HepG2 (cell line): ENCODE measurements around the gene CREM. TPM values are rescaled to one million over a fixed set of nuclear protein-coding genes. Genes with fewer than 3 reads are reported as not detected.

Source experiments
- AGO2 ChIP-seq: fragments of 200-400 bp; formaldehyde crosslinking; optimal IDR thresholded peaks from 2 replicates; pipeline ENCODE3; 2017; ENCODE audit warnings: mild to moderate bottlenecking, low read depth, low read length, moderate library complexity
- MAZ ChIP-seq, 2 experiments: sonication (generic) in 1 of 2; formaldehyde crosslinking in 1 of 2; IDR thresholded peaks; 2 replicates each; pipeline versions ENCODE4 v1.5.0 to v1.6.1; 2012 to 2020; ENCODE audit warnings: low read depth in 2 of 2, mild to moderate bottlenecking in 2 of 2, borderline replicate concordance in 1 of 2, improper control_type of control experiment in 1 of 2, low read length in 1 of 2, missing genetic modification reagents in 1 of 2, moderate library complexity in 1 of 2
- MTF2 ChIP-seq: sonication (generic); formaldehyde crosslinking; IDR thresholded peaks from 2 replicates; pipeline ENCODE4 v1.5.0; 2020; ENCODE audit warnings: missing genetic modification reagents, borderline replicate concordance
- MXD1 ChIP-seq: sonication (generic); formaldehyde crosslinking; IDR thresholded peaks from 2 replicates; pipeline ENCODE4 v1.4.0; 2020; ENCODE audit warnings: mild to moderate bottlenecking, missing genetic modification reagents
- NFRKB ChIP-seq: fragments of 450-650 bp; IDR thresholded peaks from 2 replicates; pipeline ENCODE4 v1.6.1; 2017
- PHF8 ChIP-seq: sonication (generic); formaldehyde crosslinking; IDR thresholded peaks from 2 replicates; pipeline ENCODE4 v1.5.0; 2020; ENCODE audit warnings: missing genetic modification reagents
- ZNF7 ChIP-seq: IDR thresholded peaks from 2 replicates; pipeline ENCODE4 v1.6.1; 2016; ENCODE audit warnings: missing biosample characterization, missing genetic modification reagents
- ZNF792 ChIP-seq: IDR thresholded peaks from 2 replicates; pipeline ENCODE4 v1.6.1; 2016
- polyA plus RNA-seq, 8 experiments: library from polyadenylated mRNA; depleted of rRNA in 3 of 8; stranded (reverse) in 7 of 8; unstranded in 1 of 8; fragments of >200 nt; fragmentation: Illumina TruSeq in 4 of 8; extraction: Trizol in 4 of 8; gene quantifications; 2 replicates each; pipeline versions ENCODE4 v1.2.1 to v1.2.3, GENCODE V29; 2011 to 2016; ENCODE audit warnings: low read depth in 4 of 8, missing spikeins in 1 of 8, mixed read lengths in 1 of 8; ENCODE audit not compliant: insufficient read depth in 1 of 8
- total RNA-seq, 5 experiments: library from RNA; depleted of rRNA; stranded (reverse); fragments of >200 nt; fragmentation: Illumina TruSeq; extraction: Trizol; gene quantifications; 2 replicates each; pipeline ENCODE4 v1.2.3, GENCODE V29; 2016; ENCODE audit warnings: low read depth in 1 of 5
- TF ChIP-seq, protein P1 (sequence below), 2 experiments: fragments of 450-650 bp in 1 of 2; sonication (generic) in 1 of 2; formaldehyde crosslinking in 1 of 2; IDR thresholded peaks; 2 replicates each; pipeline versions ENCODE4 v1.6.1 to v1.8.0; 2016 to 2022; ENCODE audit warnings: antibody characterized with exemption in 1 of 2, mild to moderate bottlenecking in 1 of 2, missing genetic modification reagents in 1 of 2
- TF ChIP-seq, protein P2 (sequence below), 2 experiments: sonication (generic) in 1 of 2; formaldehyde crosslinking in 1 of 2; IDR thresholded peaks; 2 replicates each; pipeline versions ENCODE4 v1.4.0 to v1.6.1; 2018 to 2020; ENCODE audit warnings: missing genetic modification reagents in 2 of 2, borderline replicate concordance in 1 of 2, low read depth in 1 of 2, mild to moderate bottlenecking in 1 of 2, missing biosample characterization in 1 of 2
- TF ChIP-seq, protein P3 (sequence below): sonication (generic); formaldehyde crosslinking; conservative IDR thresholded peaks from 2 replicates; pipeline ENCODE4 v1.8.0; 2022; ENCODE audit warnings: mild to moderate bottlenecking, moderate library complexity, missing genetic modification reagents
- TF ChIP-seq, protein P4 (sequence below): sonication (generic); formaldehyde crosslinking; conservative IDR thresholded peaks from 2 replicates; pipeline ENCODE4 v1.8.0; 2022; ENCODE audit warnings: missing genetic modification reagents

Gene CREM
- total and polyA plus RNA-seq, 2 of the 13 experiments (the other 11 are each of a cell fraction or from before 2014, with no cell fraction given): 21.3 to 25.4 TPM

DNA sequence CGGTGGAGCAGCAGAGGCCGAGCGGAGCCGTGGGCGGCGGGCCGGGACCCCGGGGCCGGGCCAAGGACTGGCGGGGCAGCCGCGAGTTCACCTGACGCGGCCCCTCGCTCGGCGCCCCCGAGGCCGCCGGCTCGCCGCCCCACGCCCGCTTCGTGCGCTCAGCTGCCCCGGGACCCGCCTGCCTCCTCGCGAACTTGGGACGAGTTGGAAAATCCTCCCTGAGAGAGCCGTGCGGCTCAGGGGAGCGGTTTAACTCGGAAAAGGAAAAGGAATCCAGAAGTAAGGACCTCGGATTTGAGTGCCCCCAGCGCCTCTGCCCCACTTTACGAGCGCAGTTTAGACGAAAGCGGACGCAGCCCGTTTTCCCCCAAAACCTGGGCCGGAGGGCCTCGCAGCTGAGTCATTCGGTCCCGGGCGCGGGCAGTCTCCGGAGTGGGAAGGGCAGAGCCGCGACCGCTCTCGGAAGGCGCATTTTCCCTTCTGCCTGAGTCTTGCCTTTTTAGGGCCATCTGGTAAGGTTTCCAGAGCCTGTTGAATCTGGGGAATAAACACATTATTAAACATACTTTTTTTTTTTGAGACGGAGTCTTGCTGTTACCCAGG lies 744 bp downstream of the CREM start (continued):
- TF ChIP-seq, protein P1, sequence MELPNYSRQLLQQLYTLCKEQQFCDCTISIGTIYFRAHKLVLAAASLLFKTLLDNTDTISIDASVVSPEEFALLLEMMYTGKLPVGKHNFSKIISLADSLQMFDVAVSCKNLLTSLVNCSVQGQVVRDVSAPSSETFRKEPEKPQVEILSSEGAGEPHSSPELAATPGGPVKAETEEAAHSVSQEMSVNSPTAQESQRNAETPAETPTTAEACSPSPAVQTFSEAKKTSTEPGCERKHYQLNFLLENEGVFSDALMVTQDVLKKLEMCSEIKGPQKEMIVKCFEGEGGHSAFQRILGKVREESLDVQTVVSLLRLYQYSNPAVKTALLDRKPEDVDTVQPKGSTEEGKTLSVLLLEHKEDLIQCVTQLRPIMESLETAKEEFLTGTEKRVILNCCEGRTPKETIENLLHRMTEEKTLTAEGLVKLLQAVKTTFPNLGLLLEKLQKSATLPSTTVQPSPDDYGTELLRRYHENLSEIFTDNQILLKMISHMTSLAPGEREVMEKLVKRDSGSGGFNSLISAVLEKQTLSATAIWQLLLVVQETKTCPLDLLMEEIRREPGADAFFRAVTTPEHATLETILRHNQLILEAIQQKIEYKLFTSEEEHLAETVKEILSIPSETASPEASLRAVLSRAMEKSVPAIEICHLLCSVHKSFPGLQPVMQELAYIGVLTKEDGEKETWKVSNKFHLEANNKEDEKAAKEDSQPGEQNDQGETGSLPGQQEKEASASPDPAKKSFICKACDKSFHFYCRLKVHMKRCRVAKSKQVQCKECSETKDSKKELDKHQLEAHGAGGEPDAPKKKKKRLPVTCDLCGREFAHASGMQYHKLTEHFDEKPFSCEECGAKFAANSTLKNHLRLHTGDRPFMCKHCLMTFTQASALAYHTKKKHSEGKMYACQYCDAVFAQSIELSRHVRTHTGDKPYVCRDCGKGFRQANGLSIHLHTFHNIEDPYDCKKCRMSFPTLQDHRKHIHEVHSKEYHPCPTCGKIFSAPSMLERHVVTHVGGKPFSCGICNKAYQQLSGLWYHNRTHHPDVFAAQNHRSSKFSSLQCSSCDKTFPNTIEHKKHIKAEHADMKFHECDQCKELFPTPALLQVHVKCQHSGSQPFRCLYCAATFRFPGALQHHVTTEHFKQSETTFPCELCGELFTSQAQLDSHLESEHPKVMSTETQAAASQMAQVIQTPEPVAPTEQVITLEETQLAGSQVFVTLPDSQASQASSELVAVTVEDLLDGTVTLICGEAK (IDR thresholded peaks at IDR 0.05): no peak
- TF ChIP-seq, protein P1 (CRISPR knock-in tag; IDR thresholded peaks at IDR 0.05): peak; percentile 24; the same call in 1 of the 2 replicates
- TF ChIP-seq ZNF792 (CRISPR knock-in tag): no peak
- no peak for TF ChIP-seq NFRKB
- TF ChIP-seq, protein P2, sequence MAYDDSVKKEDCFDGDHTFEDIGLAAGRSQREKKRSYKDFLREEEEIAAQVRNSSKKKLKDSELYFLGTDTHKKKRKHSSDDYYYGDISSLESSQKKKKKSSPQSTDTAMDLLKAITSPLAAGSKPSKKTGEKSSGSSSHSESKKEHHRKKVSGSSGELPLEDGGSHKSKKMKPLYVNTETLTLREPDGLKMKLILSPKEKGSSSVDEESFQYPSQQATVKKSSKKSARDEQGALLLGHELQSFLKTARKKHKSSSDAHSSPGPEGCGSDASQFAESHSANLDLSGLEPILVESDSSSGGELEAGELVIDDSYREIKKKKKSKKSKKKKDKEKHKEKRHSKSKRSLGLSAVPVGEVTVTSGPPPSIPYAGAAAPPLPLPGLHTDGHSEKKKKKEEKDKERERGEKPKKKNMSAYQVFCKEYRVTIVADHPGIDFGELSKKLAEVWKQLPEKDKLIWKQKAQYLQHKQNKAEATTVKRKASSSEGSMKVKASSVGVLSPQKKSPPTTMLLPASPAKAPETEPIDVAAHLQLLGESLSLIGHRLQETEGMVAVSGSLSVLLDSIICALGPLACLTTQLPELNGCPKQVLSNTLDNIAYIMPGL (CRISPR knock-in tag; IDR thresholded peaks at IDR 0.05; ENCODE audit: borderline replicate concordance in 1 of 2, low read depth in 1 of 2): peak in 1 of 2 experiments; percentile 9; a peak in 2 of 4 replicates
- TF ChIP-seq AGO2: peak; percentile 82
- no peak for TF ChIP-seq MAZ (IDR thresholded peaks at IDR 0.05; ENCODE audit: borderline replicate concordance, low read depth, low read length)
- 0 out of 2 replicates have a peak, but pooled peaks have one; percentile 8 for TF ChIP-seq MAZ (CRISPR knock-in tag; IDR thresholded peaks at IDR 0.05; ENCODE audit: low read depth)
- TF ChIP-seq MTF2 (CRISPR knock-in tag): 0 out of 2 replicates have a peak, but pooled peaks have one; percentile 26
- TF ChIP-seq ZNF7 (CRISPR knock-in tag): no peak
- TF ChIP-seq, protein P3, sequence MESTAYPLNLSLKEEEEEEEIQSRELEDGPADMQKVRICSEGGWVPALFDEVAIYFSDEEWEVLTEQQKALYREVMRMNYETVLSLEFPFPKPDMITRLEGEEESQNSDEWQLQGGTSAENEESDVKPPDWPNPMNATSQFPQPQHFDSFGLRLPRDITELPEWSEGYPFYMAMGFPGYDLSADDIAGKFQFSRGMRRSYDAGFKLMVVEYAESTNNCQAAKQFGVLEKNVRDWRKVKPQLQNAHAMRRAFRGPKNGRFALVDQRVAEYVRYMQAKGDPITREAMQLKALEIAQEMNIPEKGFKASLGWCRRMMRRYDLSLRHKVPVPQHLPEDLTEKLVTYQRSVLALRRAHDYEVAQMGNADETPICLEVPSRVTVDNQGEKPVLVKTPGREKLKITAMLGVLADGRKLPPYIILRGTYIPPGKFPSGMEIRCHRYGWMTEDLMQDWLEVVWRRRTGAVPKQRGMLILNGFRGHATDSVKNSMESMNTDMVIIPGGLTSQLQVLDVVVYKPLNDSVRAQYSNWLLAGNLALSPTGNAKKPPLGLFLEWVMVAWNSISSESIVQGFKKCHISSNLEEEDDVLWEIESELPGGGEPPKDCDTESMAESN: peak; percentile 9
- TF ChIP-seq, protein P4, sequence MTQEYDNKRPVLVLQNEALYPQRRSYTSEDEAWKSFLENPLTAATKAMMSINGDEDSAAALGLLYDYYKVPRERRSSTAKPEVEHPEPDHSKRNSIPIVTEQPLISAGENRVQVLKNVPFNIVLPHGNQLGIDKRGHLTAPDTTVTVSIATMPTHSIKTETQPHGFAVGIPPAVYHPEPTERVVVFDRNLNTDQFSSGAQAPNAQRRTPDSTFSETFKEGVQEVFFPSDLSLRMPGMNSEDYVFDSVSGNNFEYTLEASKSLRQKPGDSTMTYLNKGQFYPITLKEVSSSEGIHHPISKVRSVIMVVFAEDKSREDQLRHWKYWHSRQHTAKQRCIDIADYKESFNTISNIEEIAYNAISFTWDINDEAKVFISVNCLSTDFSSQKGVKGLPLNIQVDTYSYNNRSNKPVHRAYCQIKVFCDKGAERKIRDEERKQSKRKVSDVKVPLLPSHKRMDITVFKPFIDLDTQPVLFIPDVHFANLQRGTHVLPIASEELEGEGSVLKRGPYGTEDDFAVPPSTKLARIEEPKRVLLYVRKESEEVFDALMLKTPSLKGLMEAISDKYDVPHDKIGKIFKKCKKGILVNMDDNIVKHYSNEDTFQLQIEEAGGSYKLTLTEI: no peak
- TF ChIP-seq PHF8 (CRISPR knock-in tag): peak; percentile 2; the same call in 1 of the 2 replicates
- TF ChIP-seq MXD1 (CRISPR knock-in tag): peak; percentile 24; the same call in 1 of the 2 replicates
